GM10266 (cell line): ENCODE data around the gene PLA2G15.

Experiments used
- DNase-seq: peaks from one replicate; pipeline ENCODE4 v3.0.0; 2012; ENCODE audit errors: extremely low spot score
- TF ChIP-seq, protein P1 (sequence below): IDR thresholded peaks from 2 replicates; pipeline ENCODE4 v1.5.1; 2012; ENCODE audit warnings: mild to moderate bottlenecking, low read depth; ENCODE audit not compliant: control insufficient read depth, insufficient read depth; ENCODE audit errors: missing control alignments

Gene PLA2G15

DNA sequence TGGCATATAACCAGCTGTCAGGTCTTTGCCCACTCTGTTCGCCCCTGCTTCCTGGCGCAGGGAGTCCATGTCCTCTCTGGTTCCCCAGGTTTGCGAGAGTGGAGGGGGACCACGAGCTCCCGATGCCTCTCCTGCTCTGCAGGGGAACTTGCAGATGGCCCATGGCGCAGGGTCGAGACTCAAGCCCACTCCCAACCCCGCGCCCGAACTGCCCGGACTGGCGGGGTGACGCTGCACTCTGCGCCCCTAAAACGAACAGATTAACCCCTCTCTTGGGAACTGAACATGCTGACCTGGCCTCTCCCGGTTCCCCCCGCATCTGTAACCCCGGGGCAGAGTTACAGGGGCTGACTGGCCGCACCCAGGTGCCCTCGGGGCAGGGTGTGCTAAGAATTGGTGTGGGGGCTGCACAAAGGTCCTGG, 681 bp upstream of the PLA2G15 start:
- TF ChIP-seq, protein P1, sequence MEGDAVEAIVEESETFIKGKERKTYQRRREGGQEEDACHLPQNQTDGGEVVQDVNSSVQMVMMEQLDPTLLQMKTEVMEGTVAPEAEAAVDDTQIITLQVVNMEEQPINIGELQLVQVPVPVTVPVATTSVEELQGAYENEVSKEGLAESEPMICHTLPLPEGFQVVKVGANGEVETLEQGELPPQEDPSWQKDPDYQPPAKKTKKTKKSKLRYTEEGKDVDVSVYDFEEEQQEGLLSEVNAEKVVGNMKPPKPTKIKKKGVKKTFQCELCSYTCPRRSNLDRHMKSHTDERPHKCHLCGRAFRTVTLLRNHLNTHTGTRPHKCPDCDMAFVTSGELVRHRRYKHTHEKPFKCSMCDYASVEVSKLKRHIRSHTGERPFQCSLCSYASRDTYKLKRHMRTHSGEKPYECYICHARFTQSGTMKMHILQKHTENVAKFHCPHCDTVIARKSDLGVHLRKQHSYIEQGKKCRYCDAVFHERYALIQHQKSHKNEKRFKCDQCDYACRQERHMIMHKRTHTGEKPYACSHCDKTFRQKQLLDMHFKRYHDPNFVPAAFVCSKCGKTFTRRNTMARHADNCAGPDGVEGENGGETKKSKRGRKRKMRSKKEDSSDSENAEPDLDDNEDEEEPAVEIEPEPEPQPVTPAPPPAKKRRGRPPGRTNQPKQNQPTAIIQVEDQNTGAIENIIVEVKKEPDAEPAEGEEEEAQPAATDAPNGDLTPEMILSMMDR = no peak

DNA sequence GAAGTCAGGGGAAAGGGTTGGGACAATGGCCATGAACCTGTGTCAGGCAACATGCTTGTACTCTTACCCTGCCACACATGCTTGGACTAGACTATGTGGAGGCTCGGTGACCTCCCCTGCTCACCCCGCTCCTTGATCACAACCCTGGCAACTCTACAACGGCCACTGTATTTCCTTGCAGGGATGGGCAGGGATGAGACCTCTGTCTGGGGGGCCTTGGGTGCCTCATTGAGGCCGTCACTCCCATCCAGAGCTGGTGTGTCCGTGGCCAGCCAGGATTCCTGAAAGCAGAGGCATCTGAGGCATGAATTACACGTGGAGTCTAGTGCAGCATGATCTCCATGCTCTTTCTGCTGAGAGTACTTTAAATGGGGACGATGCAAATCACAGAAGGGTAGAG, 948 bp downstream of the PLA2G15 start:
- TF ChIP-seq, protein P1 = no peak
- no peak for DNase-seq

More for the DNA sequence above, 681 bp upstream of the PLA2G15 start:
- DNase-seq = no peak

DNA sequence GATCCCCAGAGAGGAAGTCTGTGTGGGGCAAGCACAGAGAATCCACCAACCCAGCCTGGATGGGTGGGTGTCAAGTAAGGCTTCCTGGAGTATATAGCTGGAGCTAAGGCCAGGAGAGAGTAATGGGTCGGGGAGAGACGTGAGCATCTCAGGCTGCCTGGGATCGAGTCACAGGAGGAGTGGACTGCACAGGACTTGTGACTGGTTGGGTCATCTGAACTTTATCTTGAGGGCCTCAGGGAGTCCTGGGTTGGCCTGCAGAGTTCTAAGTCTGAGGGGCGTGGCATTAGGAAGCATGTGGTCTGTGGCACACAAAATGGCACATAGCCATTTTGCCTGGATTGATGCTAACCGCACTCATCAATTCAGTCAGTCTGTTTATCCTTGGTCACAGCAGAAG, 1.5 kb downstream of the PLA2G15 start:
- DNase-seq = no peak
- TF ChIP-seq, protein P1 = no peak

DNA sequence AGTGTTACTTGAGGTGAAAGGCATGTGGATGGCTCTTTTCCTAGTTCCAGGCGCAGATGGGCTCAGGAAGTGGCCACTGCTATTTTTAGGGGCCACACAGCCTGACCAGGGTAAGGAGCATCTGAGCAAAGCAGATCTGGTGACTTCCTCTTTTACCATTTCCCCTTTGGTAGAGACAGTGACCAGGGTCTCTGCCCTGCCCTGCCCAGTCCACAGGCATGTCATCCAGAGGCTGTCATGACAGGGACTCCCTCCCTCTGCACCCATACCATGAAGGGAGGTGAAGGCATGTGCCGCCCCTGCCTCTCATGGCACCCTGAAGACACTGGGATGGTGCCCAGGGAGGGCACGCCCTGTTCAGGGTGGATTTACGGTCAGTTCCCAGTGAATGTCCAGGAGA, 2.2 kb downstream of the PLA2G15 start:
- TF ChIP-seq, protein P1 = no peak
- no peak for DNase-seq

DNA sequence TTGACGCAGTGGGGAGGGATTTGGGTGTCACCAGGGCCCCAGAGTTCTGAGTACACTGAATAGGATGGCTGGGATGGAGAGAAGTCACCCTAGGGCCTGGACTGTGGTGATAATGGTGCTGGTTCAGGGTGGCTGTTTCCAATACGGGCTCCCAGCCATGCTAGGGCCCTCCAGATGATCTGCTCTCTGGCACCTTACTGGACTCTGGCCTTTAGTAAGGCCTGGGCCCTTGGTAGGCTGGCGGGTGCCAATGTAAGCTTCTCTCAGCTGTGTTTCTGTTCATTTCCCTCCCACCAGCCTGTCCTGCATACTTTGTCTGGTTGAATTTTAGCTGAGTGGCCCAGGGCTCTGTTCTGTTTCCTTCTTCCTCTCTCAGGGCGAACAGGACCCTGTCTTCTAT, 2.8 kb downstream of the PLA2G15 start:
- DNase-seq = no peak
- TF ChIP-seq, protein P1 = no peak

DNA sequence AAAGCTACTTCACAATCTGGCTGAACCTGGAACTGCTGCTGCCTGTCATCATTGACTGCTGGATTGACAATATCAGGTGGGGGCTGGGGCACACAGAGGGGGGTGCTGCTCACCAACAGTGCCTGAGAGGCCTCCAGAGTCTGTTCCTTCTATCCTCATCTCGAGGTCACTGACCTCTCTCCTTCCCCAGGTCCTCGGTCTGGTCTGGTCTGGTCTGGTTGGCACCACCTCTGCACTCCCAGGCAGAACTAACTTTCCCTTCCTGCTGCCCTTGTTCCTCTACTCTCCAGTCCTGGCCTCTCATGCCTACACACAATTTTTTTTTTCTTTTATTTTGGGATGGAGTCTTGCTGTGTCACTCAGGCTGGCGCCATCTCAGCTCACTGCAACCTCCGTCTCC, 4.2 kb downstream of the PLA2G15 start:
- TF ChIP-seq, protein P1 = no peak
- DNase-seq = no peak

DNA sequence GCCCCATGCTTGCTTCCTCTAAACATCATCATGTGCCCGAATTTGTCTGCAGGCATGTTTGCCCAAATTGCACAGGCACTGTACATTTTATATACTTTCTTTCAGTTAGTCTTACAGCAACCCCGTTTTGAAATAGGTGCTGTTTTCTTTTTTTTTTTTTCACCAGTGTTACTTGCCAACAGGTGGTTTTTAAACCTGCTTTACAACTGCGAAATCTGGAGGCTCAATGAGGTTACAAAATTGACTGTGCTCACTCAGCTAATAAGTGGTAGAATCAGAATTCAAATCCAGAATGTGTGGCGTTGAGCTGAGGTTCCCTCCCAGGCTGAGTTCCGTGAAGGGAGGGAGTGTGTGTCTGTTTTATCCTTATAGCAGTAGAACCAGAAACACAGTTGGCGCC, 5.8 kb downstream of the PLA2G15 start:
- no peak for DNase-seq
- TF ChIP-seq, protein P1 = no peak

DNA sequence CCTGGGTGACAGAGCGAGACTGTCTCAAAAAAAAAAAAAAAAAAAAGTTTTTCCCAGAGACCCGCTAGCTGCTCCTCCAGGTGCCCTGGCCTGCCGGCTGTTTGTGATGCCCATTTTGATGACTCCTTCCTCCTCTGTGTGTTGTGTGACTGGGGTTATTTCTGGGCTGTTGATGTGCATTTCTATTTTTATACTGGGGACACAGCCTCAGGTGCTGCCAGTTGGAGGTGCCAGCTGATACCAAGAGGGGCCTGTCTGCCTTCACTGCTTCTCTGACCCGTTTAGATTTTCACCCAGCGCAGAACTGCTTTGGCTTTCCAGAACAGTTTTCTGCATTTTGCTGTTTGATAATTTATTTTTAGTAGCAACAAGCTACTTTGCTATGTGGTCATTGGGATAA, 6.7 kb downstream of the PLA2G15 start:
- DNase-seq = no peak
- TF ChIP-seq, protein P1 = no peak
